Prostate gland (tissue), 2 donors: ENCODE data around the gene PALLD.

Experiments used
- POLR2A ChIP-seq: fragments of 450-650 bp; IDR thresholded peaks from one replicate; pipeline ENCODE4 v1.6.1; 2016; ENCODE audit warnings: antibody characterized with exemption, mild to moderate bottlenecking
- POLR2AphosphoS5 ChIP-seq: sonication (generic); formaldehyde crosslinking; IDR thresholded peaks from one replicate; pipeline ENCODE4 v1.6.1; 2017; ENCODE audit warnings: antibody characterized with exemption
- TF ChIP-seq, protein P1 (sequence below), 4 experiments: fragments of 200-600 bp in 2 of 4; fragments of 450-650 bp in 2 of 4; sonication (generic) in 2 of 4; IDR thresholded peaks; 1 replicate in 3 of 4; 2 replicates in 1 of 4; pipeline ENCODE4 v1.5.1; 2016 to 2019; ENCODE audit warnings: antibody characterized with exemption in 4 of 4, mild to moderate bottlenecking in 2 of 4, moderate library complexity in 2 of 4

DNA sequence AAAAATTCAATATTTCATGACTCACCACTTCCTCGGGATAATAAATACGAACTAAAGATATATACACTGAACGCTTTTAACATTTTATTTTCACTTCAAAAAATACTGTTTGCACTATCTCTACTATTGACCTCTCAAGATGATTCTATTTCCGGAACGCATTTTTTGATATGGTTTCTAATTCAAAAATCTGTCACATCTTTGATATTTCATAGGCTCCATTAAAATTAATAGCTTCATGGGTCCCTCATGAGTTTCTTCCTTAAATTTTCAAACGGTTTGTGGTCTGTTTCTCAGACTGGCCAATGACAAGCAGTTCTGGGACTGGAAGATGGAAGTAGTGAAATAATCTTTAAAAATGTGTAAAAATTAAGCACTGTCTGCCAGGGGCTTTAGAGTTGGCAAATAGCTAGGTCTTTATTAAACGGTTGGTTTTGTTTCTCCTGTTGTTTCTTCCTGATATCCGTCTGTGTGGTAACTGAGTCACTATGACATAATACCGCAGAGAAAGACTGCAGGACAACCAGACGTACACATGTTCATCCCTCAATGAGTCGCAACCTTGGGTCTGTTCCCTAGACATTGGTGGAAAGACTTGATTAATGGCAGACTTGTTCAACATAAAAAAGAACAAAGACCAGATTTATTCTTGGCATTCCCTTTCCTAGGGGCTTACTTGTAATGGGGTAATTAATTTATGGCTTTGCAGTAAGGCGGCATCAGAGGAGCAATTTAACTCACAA is 133.8 kb downstream of the PALLD start:
- TF ChIP-seq, protein P1, sequence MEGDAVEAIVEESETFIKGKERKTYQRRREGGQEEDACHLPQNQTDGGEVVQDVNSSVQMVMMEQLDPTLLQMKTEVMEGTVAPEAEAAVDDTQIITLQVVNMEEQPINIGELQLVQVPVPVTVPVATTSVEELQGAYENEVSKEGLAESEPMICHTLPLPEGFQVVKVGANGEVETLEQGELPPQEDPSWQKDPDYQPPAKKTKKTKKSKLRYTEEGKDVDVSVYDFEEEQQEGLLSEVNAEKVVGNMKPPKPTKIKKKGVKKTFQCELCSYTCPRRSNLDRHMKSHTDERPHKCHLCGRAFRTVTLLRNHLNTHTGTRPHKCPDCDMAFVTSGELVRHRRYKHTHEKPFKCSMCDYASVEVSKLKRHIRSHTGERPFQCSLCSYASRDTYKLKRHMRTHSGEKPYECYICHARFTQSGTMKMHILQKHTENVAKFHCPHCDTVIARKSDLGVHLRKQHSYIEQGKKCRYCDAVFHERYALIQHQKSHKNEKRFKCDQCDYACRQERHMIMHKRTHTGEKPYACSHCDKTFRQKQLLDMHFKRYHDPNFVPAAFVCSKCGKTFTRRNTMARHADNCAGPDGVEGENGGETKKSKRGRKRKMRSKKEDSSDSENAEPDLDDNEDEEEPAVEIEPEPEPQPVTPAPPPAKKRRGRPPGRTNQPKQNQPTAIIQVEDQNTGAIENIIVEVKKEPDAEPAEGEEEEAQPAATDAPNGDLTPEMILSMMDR (IDR thresholded peaks at IDR 0.05), result no peak
- TF ChIP-seq POLR2A (no peak), POLR2AphosphoS5 (no peak)
